GM21723 (cell line): Measurements from ENCODE around the gene TBRG1.
A peak's percentile ranks its signal among the peaks of the same experiment; 100 is the strongest.

ENCODE experiments used
- ATAC-seq: cut with Tn5 transposase; IDR thresholded peaks from one replicate; pipeline ENCODE4 v1.9.1; 2021; ENCODE audit warnings: mild to moderate bottlenecking, moderate library complexity; ENCODE audit not compliant: unreplicated experiment

The TBRG1 gene

GRCh38 chr11:124612567-124613246, 10.0 kb upstream of the TBRG1 start:
- ATAC-seq = no peak

- ATAC-seq = no peak
Observed at GRCh38 chr11:124618863-124619262, 3.8 kb upstream of the TBRG1 start.

- ATAC-seq = no peak
Observed at GRCh38 chr11:124623861-124624525, 1.3 kb downstream of the TBRG1 start.

GRCh38 chr11:124625504-124626168, 3.0 kb downstream of the TBRG1 start:
- ATAC-seq = no peak

GRCh38 chr11:124627546-124627945, 4.9 kb downstream of the TBRG1 start:
- no peak for ATAC-seq

GRCh38 chr11:124629961-124630360, 7.3 kb downstream of the TBRG1 start:
- no peak for ATAC-seq

- ATAC-seq = no peak
Observed at GRCh38 chr11:124633355-124633754, 10.7 kb downstream of the TBRG1 start.

- no peak for ATAC-seq
Observed at GRCh38 chr11:124635932-124636331, 13.3 kb downstream of the TBRG1 start.

GRCh38 chr11:124638500-124638899, 15.8 kb downstream of the TBRG1 start:
- no peak for ATAC-seq

- ATAC-seq = no peak
Observed at GRCh38 chr11:124639186-124639585, 16.5 kb downstream of the TBRG1 start.

GRCh38 chr11:124640666-124641065, 18.0 kb downstream of the TBRG1 start:
- no peak for ATAC-seq

- ATAC-seq = no peak
Observed at GRCh38 chr11:124642628-124643027, 20.0 kb downstream of the TBRG1 start.

- no peak for ATAC-seq
Observed at GRCh38 chr11:124643042-124643604, 20.5 kb downstream of the TBRG1 start.

GRCh38 chr11:124643605-124644425, 21.2 kb downstream of the TBRG1 start:
- ATAC-seq = no peak

GRCh38 chr11:124644426-124645280, 22.0 kb downstream of the TBRG1 start:
- ATAC-seq = peak; percentile 78

GRCh38 chr11:124646148-124646547, 23.5 kb downstream of the TBRG1 start:
- peak; percentile 48 for ATAC-seq

GRCh38 chr11:124648610-124649009, 25.9 kb downstream of the TBRG1 start:
- no peak for ATAC-seq

GRCh38 chr11:124656774-124657630, 34.3 kb downstream of the TBRG1 start:
- ATAC-seq = no peak

- no peak for ATAC-seq
Observed at GRCh38 chr11:124657904-124658303, 35.2 kb downstream of the TBRG1 start.
